Measurements from ENCODE around the gene INS. TPM values are rescaled to one million over a fixed set of nuclear protein-coding genes. Genes with fewer than 3 reads are reported as not detected.

INS gene
- total RNA-seq, 1 donor from 2014 or later: not detected

DNA sequence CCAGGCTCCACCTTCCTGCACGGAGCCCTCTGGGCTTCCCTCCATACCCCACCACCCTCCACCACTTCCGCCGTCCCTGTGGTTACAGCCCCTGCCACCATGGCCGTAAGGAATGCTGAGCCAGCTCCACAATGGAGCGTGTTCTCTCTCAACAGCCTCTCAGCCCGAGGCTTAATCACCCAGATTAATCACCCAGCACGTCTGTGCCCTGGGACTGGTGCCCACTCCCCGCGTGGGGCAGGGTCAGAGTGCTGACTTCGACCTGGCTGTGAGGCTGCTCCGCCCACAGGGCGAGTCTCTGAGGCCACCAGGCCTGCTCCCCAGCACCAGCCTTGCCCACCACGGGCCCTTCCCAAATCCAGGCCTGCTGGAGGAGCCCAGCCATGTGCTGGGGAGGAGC, 14.7 kb upstream of the INS start:
- Mint-ChIP-seq H3K9me3 (no peaks in the 10 kb centered on the region), H3K4me1 (peaks cover 17% of the 10 kb centered on the region)
- no peak for DNase-seq (ENCODE audit: low spot score in 2 of 2, unreplicated experiment in 2 of 2)

DNA sequence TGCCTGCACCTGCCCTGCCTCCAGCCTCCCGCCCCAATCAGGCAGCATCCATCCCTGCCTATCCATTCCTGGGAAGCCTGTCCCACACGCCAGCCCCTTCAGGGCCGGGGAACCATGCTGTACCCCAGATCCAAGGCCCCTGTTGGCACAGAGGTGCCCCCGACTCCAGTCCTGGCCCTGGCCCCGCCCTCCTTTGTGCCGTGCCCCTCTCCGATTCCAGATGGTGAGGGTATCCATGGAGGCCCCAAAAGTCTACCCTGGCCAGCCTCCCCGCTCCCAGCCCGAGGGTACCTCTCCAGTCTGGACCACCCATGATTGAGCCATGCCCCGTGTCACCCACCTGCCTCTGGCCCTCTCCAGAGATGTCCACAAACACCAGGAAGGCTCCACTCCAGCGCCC, 13.4 kb upstream of the INS start:
- Mint-ChIP-seq H3K36me3 (no peaks in the 10 kb centered on the region), H3K9me3 (no peaks in the 10 kb centered on the region), H3K27me3 (ENCODE audit: low read depth) (peaks cover 3% of the 10 kb centered on the region), H3K4me3 (no peak overlapping the region), H3K27ac (no peak overlapping the region), H3K4me1 (peaks cover 17% of the 10 kb centered on the region)
- TF ChIP-seq, protein P1, sequence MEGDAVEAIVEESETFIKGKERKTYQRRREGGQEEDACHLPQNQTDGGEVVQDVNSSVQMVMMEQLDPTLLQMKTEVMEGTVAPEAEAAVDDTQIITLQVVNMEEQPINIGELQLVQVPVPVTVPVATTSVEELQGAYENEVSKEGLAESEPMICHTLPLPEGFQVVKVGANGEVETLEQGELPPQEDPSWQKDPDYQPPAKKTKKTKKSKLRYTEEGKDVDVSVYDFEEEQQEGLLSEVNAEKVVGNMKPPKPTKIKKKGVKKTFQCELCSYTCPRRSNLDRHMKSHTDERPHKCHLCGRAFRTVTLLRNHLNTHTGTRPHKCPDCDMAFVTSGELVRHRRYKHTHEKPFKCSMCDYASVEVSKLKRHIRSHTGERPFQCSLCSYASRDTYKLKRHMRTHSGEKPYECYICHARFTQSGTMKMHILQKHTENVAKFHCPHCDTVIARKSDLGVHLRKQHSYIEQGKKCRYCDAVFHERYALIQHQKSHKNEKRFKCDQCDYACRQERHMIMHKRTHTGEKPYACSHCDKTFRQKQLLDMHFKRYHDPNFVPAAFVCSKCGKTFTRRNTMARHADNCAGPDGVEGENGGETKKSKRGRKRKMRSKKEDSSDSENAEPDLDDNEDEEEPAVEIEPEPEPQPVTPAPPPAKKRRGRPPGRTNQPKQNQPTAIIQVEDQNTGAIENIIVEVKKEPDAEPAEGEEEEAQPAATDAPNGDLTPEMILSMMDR (IDR thresholded peaks at IDR 0.05; ENCODE audit: unreplicated experiment): no peak
- DNase-seq (ENCODE audit: low spot score in 2 of 2, unreplicated experiment in 2 of 2): no peak

More for the DNA sequence above, 14.7 kb upstream of the INS start:
- no peak overlapping the region for H3K27ac Mint-ChIP-seq
- no peak overlapping the region for H3K4me3 Mint-ChIP-seq
- TF ChIP-seq, protein P1 (IDR thresholded peaks at IDR 0.05; ENCODE audit: unreplicated experiment): no peak
- H3K27me3 Mint-ChIP-seq (ENCODE audit: low read depth): peaks cover 3% of the 10 kb centered on the region
- no peaks in the 10 kb centered on the region for H3K36me3 Mint-ChIP-seq

- DNase-seq (ENCODE audit: low spot score in 2 of 2, unreplicated experiment in 2 of 2): no peak
- H3K9me3 Mint-ChIP-seq: no peaks in the 10 kb centered on the region
- H3K4me3 Mint-ChIP-seq: no peak overlapping the region
- no peaks in the 10 kb centered on the region for H3K36me3 Mint-ChIP-seq
- peaks cover 11% of the 10 kb centered on the region for H3K4me1 Mint-ChIP-seq
- H3K27ac Mint-ChIP-seq: no peak overlapping the region
- H3K27me3 Mint-ChIP-seq (ENCODE audit: low read depth): peaks cover 3% of the 10 kb centered on the region
- TF ChIP-seq, protein P1 (IDR thresholded peaks at IDR 0.05; ENCODE audit: unreplicated experiment): no peak
These were observed 12.8 kb upstream of the INS start for GRCh38 chr11:2173761-2174160.

DNA sequence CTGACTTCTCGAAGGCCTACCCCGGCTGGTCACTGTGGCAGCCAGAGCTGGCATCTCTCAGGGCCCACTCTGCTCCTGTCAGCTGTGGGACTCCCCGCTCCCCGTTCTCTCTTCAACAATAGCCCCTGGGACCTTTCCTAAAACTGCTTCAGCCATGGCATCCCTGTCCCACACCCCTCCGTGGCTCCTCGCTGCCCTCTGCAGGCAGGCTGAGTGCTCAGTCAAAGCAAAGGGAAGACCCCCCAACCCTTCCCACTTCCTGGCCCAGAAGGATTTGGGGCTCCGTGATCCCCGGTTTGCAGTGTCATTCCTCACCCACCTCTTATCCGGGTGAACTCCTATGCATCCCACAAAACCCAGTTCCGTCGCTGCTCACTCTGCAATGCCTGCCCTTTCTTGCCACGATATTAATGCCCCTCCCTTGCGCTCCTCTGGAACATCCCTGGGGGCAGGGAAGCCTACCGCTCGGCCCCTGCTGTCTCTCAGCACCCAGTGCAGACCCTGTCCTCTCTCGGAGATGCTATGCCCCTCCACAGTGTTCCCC, 12.2 kb upstream of the INS start:
- Mint-ChIP-seq H3K36me3 (no peaks in the 10 kb centered on the region), H3K4me1 (peaks cover 5% of the 10 kb centered on the region), H3K9me3 (no peaks in the 10 kb centered on the region), H3K4me3 (no peak overlapping the region), H3K27ac (no peak overlapping the region), H3K27me3 (ENCODE audit: low read depth) (no peaks in the 10 kb centered on the region)
- TF ChIP-seq, protein P1 (IDR thresholded peaks at IDR 0.05; ENCODE audit: unreplicated experiment): no peak
- no peak for DNase-seq (ENCODE audit: low spot score in 2 of 2, unreplicated experiment in 2 of 2)

GRCh38 chr11:2172676-2173075, 11.7 kb upstream of the INS start:
- Mint-ChIP-seq H3K4me3 (no peak overlapping the region), H3K27me3 (ENCODE audit: low read depth) (no peaks in the 10 kb centered on the region), H3K27ac (no peak overlapping the region), H3K36me3 (no peaks in the 10 kb centered on the region), H3K4me1 (peaks cover 5% of the 10 kb centered on the region), H3K9me3 (no peaks in the 10 kb centered on the region)
- DNase-seq (ENCODE audit: low spot score in 2 of 2, unreplicated experiment in 2 of 2): no peak
- TF ChIP-seq, protein P1 (IDR thresholded peaks at IDR 0.05; ENCODE audit: unreplicated experiment): no peak

GRCh38 chr11:2171591-2172003, 10.6 kb upstream of the INS start, which contains the start of gene TH:
Gene TH (minus strand): TSS chr11:2171815. CDS start chr11:2171786, 29 bp downstream.
- peaks cover 5% of the 10 kb centered on the region for H3K4me1 Mint-ChIP-seq
- no peak within 1 kb of the TSS for H3K27ac Mint-ChIP-seq
- no peaks in the 10 kb centered on the region for H3K27me3 Mint-ChIP-seq (ENCODE audit: low read depth)
- no peak for DNase-seq (ENCODE audit: low spot score in 2 of 2, unreplicated experiment in 2 of 2)
- no peaks in the 10 kb centered on the region for H3K9me3 Mint-ChIP-seq
- TF ChIP-seq, protein P1 (IDR thresholded peaks at IDR 0.05; ENCODE audit: unreplicated experiment): no peak
- H3K4me3 Mint-ChIP-seq: no peak within 1 kb of the TSS
- no peaks in the 10 kb centered on the region for H3K36me3 Mint-ChIP-seq
